NCI-H2227 (cell line): Measurements from ENCODE around the gene TSC22D3.
"Not testable (repeated sequence)": the region's sequence is repeated elsewhere in the genome, so short reads cannot be mapped to it uniquely, and the experiment has no call there.

Experiments used
- DNase-seq: peaks from one replicate; lab custom pipeline; 2025; ENCODE audit not compliant: unreplicated experiment; lab: John Stamatoyannopoulos, UW

TSC22D3 gene

GRCh38 chrX:107683124-107683895, 92.3 kb downstream of the TSC22D3 start:
- no peak for DNase-seq

GRCh38 chrX:107682256-107682655, 93.3 kb downstream of the TSC22D3 start:
- no peak for DNase-seq

GRCh38 chrX:107678957-107679740, 96.4 kb downstream of the TSC22D3 start:
- no peak for DNase-seq

GRCh38 chrX:107677909-107678308, 97.7 kb downstream of the TSC22D3 start:
- DNase-seq, result no peak

- DNase-seq, result no peak
Measured at GRCh38 chrX:107677501-107677901, 98.1 kb downstream of the TSC22D3 start.

- DNase-seq, result peak; percentile 71
Measured at GRCh38 chrX:107676559-107677378, 98.8 kb downstream of the TSC22D3 start.

- DNase-seq, result no peak
Measured at GRCh38 chrX:107675823-107676555, 99.6 kb downstream of the TSC22D3 start.

GRCh38 chrX:107675365-107675654, 100.3 kb downstream of the TSC22D3 start:
- DNase-seq, result no peak

- no peak for DNase-seq
Measured at GRCh38 chrX:107674480-107675364, 100.9 kb downstream of the TSC22D3 start.

GRCh38 chrX:107673933-107674479, 101.6 kb downstream of the TSC22D3 start:
- DNase-seq, result no peak

- DNase-seq, result no peak
Measured at GRCh38 chrX:107673431-107673830, 102.2 kb downstream of the TSC22D3 start.

GRCh38 chrX:107672955-107673378, 102.6 kb downstream of the TSC22D3 start:
- DNase-seq, result peak; percentile 81

GRCh38 chrX:107671256-107671655, 104.3 kb downstream of the TSC22D3 start:
- not testable (repeated sequence) for DNase-seq

GRCh38 chrX:107669885-107670628, 105.5 kb downstream of the TSC22D3 start:
- no peak for DNase-seq

GRCh38 chrX:107669261-107669660, 106.3 kb downstream of the TSC22D3 start:
- no peak for DNase-seq

GRCh38 chrX:107668710-107669109, 106.9 kb downstream of the TSC22D3 start:
- not testable (repeated sequence) for DNase-seq

GRCh38 chrX:107667426-107667825, 108.2 kb downstream of the TSC22D3 start:
- DNase-seq, result no peak

GRCh38 chrX:107666931-107667330, 108.7 kb downstream of the TSC22D3 start:
- DNase-seq, result no peak
